ENCODE measurements around the gene DES.

- no peak for TF ChIP-seq POLR2A (IDR thresholded peaks at IDR 0.05)
- TF ChIP-seq, protein P1, sequence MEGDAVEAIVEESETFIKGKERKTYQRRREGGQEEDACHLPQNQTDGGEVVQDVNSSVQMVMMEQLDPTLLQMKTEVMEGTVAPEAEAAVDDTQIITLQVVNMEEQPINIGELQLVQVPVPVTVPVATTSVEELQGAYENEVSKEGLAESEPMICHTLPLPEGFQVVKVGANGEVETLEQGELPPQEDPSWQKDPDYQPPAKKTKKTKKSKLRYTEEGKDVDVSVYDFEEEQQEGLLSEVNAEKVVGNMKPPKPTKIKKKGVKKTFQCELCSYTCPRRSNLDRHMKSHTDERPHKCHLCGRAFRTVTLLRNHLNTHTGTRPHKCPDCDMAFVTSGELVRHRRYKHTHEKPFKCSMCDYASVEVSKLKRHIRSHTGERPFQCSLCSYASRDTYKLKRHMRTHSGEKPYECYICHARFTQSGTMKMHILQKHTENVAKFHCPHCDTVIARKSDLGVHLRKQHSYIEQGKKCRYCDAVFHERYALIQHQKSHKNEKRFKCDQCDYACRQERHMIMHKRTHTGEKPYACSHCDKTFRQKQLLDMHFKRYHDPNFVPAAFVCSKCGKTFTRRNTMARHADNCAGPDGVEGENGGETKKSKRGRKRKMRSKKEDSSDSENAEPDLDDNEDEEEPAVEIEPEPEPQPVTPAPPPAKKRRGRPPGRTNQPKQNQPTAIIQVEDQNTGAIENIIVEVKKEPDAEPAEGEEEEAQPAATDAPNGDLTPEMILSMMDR (IDR thresholded peaks at IDR 0.05) = no peak
Measured at GRCh38 chr2:219434468-219434717, 16.2 kb downstream of the DES start.

Data from uterus (tissue), 2 donors.